DMS114 treated with DMSO at 0.1 percent for 48 hours (cell line): Measurements from ENCODE around the gene PODXL2.

ENCODE experiments used
- DNase-seq: peaks from one replicate; lab custom pipeline; 2025; ENCODE audit not compliant: unreplicated experiment; lab: John Stamatoyannopoulos, UW

PODXL2 gene

GRCh38 chr3:127706785-127707351, 77.9 kb downstream of the PODXL2 start:
- DNase-seq: no peak

DNA sequence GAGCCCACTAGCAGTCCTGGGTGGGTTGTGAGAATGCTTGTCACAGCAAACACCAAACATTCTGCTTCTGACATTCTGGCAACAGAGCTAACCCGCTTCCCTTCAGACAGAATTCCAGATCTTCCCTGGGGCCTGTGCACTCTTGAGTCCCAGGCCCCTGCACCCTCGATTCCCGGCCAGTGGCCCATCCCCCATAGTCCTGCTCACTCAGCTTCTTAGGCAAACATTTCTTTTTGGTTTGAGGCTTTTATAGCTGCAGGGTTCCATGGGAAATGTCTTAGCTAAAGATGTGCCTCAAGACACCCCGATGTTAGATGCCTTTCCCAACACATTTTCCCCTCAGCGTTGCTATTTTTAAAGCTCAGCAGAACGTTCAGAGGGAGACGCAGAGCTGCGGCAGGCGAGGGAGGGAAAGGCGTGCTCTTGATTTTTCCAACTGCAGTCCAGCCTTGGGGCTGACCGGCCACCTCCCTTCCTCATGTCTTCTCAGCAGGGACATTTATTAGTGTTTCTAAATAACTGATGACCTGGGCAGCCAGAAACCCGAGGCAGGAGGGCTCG, 78.9 kb downstream of the PODXL2 start:
- no peak for DNase-seq

- DNase-seq: no peak
Measured at GRCh38 chr3:127708837-127709236, 79.9 kb downstream of the PODXL2 start.

- no peak for DNase-seq
Measured at GRCh38 chr3:127709320-127710060, 80.5 kb downstream of the PODXL2 start.

- no peak for DNase-seq
Measured at GRCh38 chr3:127710155-127710941, 81.4 kb downstream of the PODXL2 start.

- DNase-seq: no peak
Measured at GRCh38 chr3:127711021-127711695, 82.2 kb downstream of the PODXL2 start.

- DNase-seq: no peak
Measured at GRCh38 chr3:127711896-127712295, 82.9 kb downstream of the PODXL2 start.

- no peak for DNase-seq
Measured at GRCh38 chr3:127712461-127712860, 83.5 kb downstream of the PODXL2 start.

DNA sequence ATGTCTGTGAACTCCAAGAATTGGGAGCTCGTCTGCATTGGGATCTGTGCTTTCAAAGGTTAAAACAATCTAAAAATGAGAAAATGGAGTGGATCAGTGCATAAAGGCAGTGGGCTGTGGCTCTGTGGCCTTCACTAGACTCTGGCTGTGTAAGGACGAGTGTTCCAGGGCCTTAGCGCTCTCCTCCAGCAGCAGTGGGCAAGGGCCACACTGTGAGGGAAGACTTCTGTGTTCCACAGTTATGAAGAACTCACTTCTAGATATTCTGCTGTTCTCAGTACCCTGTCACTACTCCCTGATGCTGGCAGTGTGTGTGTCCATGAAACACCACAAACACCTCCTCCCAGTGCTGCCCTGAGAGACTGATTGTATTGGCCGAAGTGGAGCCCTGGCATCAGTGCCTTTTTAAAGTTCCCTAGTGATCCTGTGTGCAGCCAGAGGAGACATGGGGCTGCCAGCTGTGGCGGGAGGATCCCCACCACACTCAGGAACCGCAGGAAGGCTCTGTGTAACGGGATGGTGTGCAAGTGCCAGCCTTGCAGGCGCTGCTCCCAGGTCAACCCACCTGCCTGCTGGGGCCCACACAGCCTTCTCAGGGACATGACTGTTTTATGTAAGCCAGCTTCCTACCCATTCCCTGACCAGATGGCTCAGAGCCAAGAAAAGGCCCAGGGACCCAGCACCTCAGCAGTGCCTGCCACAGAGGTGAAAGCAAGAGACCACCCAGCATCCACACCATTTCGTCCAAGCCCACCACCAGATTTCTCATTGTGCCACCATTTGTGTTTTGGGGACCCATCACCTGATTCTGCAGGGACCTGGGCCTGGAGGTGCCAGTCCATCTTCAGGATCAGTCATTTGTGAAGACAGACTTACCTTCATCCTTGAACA, 84.1 kb downstream of the PODXL2 start:
- no peak for DNase-seq

DNA sequence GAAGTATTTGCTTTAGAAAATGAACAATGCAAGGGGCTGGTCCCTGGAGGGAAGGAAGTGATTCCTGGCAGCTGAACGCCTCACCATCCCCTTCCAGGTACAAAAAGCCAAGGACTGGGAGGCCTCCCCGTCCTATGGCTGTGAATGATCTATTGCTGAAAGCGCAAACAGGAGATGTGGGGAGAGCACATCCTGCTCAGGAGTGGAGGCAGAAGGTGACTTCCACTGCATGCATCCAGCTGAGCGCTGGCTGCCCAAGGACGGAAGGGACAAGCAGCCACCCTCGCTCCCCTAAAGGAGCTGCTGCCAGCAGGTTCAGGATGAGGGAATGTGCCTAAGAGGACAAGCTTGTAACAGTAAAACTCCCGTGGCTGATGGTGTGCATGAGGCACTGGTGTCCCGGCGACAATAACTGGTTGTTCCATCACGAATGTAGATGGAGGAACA, 85.2 kb downstream of the PODXL2 start:
- DNase-seq: no peak

- no peak for DNase-seq
Measured at GRCh38 chr3:127714866-127715265, 85.9 kb downstream of the PODXL2 start.

- no peak for DNase-seq
Measured at GRCh38 chr3:127715532-127715931, 86.5 kb downstream of the PODXL2 start.

DNA sequence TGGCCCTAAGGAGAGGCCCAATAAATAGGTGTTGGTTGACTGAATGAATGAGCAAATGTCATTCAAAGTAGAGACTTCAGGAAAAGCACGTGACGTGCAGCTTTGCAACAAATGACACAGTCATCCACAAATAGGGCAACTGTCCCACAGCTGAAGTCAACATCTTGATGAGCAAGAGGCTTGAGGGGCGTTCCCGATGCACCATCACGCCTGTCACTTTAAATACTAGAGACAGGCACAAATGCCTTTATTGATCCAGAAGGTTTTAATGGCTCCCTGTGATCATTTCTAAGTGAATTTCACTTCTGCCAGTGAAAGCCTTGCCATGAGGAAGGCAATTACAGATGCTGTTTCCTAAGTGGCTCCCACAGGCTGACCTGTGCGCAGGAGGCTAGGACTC, 87.4 kb downstream of the PODXL2 start:
- DNase-seq: no peak

- no peak for DNase-seq
Measured at GRCh38 chr3:127717357-127718244, 88.6 kb downstream of the PODXL2 start.

DNA sequence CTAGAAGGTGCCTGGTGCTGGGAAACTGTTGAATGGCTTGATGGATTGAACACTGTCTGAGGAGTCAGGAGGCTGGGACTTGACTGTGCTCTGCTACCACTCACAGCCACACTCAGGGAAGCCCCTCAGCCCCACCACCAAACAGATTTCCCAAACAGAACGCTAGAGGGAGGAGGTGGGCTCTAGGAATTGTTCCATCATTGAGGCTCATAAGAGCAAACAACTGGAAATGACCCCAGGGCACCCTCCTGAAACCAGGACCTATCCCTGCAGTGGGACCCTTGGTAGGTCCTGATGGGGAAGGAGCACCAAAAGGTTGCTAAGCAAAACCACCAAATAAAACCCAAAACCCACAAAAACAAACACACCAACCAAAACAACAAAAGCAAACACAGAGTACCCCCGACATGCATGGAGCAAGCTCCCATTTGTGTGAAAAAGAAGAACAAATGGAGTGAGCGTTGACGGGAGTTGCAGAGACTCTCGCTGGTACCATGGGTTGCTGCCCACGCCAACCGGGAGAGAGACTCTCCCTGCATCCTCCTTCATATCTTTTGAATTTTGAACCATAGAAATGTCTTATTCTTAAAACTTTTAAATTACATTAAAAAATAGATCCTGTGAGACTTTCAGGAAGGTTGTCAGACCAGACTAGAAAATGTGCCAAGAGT, 89.4 kb downstream of the PODXL2 start:
- DNase-seq: no peak

GRCh38 chr3:127718916-127719290, 89.9 kb downstream of the PODXL2 start:
- no peak for DNase-seq

GRCh38 chr3:127719369-127719768, 90.4 kb downstream of the PODXL2 start:
- no peak for DNase-seq

GRCh38 chr3:127720161-127720823, 91.3 kb downstream of the PODXL2 start:
- no peak for DNase-seq
